ENCODE measurements around the gene CCDC9. TPM values are rescaled to one million over a fixed set of nuclear protein-coding genes. Genes with fewer than 3 reads are reported as not detected.

Gene CCDC9
- total RNA-seq, 2 donors from 2014 or later = 42.8 to 58.4 TPM

- H3K27ac Mint-ChIP-seq = no peak overlapping the region
- no peaks in the 10 kb centered on the region for H3K27me3 Mint-ChIP-seq
- H3K9me3 Mint-ChIP-seq = no peaks in the 10 kb centered on the region
- peaks cover 24 to 34% of the 10 kb centered on the region in 2 donors for H3K4me1 Mint-ChIP-seq (ENCODE audit: low read depth in 2 of 2)
- no peak for ATAC-seq
- H3K36me3 Mint-ChIP-seq = no peaks in the 10 kb centered on the region
- H3K4me3 Mint-ChIP-seq = no peak overlapping the region
- DNase-seq (ENCODE audit: low spot score) = no peak
Observed at GRCh38 chr19:47228937-47229675, 27.2 kb upstream of the CCDC9 start.

- Mint-ChIP-seq H3K9me3 (no peaks in the 10 kb centered on the region), H3K36me3 (no peaks in the 10 kb centered on the region), H3K4me1 (ENCODE audit: low read depth in 2 of 2) (peaks cover 24 to 34% of the 10 kb centered on the region in 2 donors), H3K27ac (no peak overlapping the region), H3K4me3 (no peak overlapping the region), H3K27me3 (no peaks in the 10 kb centered on the region)
- DNase-seq (ENCODE audit: low spot score) (no peak), ATAC-seq (no peak)
Observed at GRCh38 chr19:47229676-47230053, 26.7 kb upstream of the CCDC9 start.

DNA sequence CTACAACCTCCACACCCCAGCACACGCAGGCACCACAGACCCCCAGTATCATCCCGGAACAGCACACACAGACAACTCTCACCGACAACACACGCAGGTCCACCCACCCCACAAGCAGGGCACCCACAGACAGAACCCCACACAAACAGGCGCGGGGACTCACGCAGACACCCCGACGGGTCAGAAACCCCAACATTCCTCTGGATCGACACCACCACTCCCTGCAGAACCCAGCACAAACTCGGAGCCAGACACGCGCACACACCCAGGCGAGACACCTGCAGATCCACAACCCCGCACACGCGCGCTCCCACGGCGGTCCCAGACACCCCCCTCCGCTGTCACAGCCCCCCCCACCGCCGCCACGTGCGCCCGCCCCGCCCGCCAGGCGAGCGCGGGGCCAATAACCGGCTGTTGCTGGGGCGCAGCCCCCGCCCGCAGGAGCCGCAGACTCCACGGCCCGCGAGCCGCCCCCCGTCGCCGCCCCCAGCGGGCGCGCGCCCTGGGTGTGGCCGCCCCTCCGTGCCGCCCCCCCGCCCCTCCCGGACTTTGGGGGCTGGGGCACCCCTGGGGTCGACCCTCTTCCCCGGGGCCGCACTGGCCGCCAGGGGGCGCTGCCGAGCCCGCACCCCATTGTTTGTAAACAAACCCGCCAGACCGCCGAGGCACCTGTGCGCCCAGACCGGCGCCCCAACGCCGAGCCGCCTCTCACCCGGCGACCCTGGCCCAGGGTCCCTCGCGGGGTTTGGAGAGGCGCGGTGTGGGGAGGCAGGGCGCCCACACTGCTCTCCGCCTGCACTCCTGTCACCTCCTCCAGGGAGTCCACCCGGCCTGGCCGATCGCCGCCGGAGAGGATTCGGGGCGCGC is 26.0 kb upstream of the CCDC9 start:
- ATAC-seq (peak; percentile 1 to 9), DNase-seq (ENCODE audit: low spot score) (peak; percentile 87)
- peaks cover 24 to 33% of the 10 kb centered on the region in 2 donors for H3K4me1 Mint-ChIP-seq (ENCODE audit: low read depth in 2 of 2)
- H3K4me3 Mint-ChIP-seq = no peak overlapping the region
- no peaks in the 10 kb centered on the region for H3K36me3 Mint-ChIP-seq
- no peaks in the 10 kb centered on the region for H3K9me3 Mint-ChIP-seq
- no peak overlapping the region for H3K27ac Mint-ChIP-seq
- H3K27me3 Mint-ChIP-seq = no peaks in the 10 kb centered on the region

GRCh38 chr19:47230921-47231214 is 25.5 kb upstream of the CCDC9 start, which contains the start of gene BBC3:
TSS of gene BBC3 (minus strand) at chr19:47231199. CDS start at chr19:47228431, 2,768 bp downstream.
- Mint-ChIP-seq H3K4me1 (ENCODE audit: low read depth in 2 of 2) (peaks cover 19 to 28% of the 10 kb centered on the region in 2 donors), H3K36me3 (no peaks in the 10 kb centered on the region), H3K27me3 (peaks cover 0 to under 1% of the 10 kb centered on the region in 2 donors), H3K9me3 (no peaks in the 10 kb centered on the region), H3K27ac (peak within 1 kb of the TSS; percentile 49 to 72), H3K4me3 (peak within 1 kb of the TSS; percentile 85)
- ATAC-seq = no peak
- DNase-seq (ENCODE audit: low spot score) = no peak

DNA sequence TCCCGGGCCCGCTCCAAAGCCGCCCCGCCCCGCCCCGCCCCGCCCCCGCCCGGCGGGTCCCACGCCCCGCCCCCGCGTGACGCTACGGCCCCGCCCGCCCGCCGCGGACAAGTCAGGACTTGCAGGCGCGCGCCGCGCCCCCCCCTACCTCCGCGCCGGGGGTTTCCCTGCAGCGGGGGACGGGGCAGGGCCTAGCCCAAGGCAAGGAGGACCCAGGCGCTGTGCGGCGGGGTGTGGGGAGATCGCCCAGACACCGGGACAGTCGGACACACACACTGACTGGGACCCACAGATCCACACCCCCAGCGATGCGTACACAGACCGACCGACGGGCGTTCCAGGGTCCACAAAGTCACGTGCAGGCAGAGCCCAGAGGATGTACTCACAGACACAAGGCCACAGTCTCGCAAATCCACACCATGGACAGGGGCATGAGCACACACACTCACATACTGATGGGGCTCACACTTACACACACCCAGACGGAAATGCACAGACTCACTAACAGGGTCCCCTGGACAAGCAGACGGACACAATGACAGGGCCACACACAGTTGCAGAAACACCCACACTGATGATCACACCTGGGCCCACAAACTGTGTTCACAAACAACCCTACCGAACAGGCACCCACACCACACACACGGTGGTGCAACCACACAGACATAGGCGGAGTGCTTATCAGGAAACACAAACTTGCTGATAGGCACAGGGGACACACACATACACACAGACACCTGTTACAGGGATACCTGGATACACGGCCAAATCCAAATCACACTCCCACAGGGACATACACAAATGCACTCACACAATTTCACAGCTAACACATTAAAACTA is 24.9 kb upstream of the CCDC9 start:
- Mint-ChIP-seq H3K9me3 (no peaks in the 10 kb centered on the region), H3K36me3 (no peaks in the 10 kb centered on the region), H3K27ac (peak overlapping the region; percentile 49 to 72), H3K4me3 (peak overlapping the region; percentile 85), H3K27me3 (peaks cover 0 to 3% of the 10 kb centered on the region in 2 donors), H3K4me1 (ENCODE audit: low read depth in 2 of 2) (peaks cover 19 to 28% of the 10 kb centered on the region in 2 donors)
- peak; percentile 74 to 77 for ATAC-seq
- DNase-seq (ENCODE audit: low spot score) = peak; percentile 94

GRCh38 chr19:47232422-47233211 is 23.7 kb upstream of the CCDC9 start:
- Mint-ChIP-seq H3K9me3 (no peaks in the 10 kb centered on the region), H3K27ac (peak overlapping the region; percentile 49 to 72), H3K36me3 (no peaks in the 10 kb centered on the region), H3K4me1 (ENCODE audit: low read depth in 2 of 2) (peaks cover 15 to 20% of the 10 kb centered on the region in 2 donors), H3K4me3 (peak overlapping the region; percentile 85), H3K27me3 (peaks cover 0 to 3% of the 10 kb centered on the region in 2 donors)
- DNase-seq (ENCODE audit: low spot score) (no peak), ATAC-seq (no peak)

GRCh38 chr19:47236072-47236675 is 20.2 kb upstream of the CCDC9 start:
- DNase-seq (ENCODE audit: low spot score) (no peak), ATAC-seq (no peak)
- no peak overlapping the region for H3K4me3 Mint-ChIP-seq
- no peaks in the 10 kb centered on the region for H3K9me3 Mint-ChIP-seq
- no peaks in the 10 kb centered on the region for H3K36me3 Mint-ChIP-seq
- peaks cover 20 to 24% of the 10 kb centered on the region in 2 donors for H3K4me1 Mint-ChIP-seq (ENCODE audit: low read depth in 2 of 2)
- H3K27me3 Mint-ChIP-seq = peaks cover 3 to 6% of the 10 kb centered on the region in 2 donors
- H3K27ac Mint-ChIP-seq = peak overlapping the region in 1 of 2 donors; percentile 53

DNA sequence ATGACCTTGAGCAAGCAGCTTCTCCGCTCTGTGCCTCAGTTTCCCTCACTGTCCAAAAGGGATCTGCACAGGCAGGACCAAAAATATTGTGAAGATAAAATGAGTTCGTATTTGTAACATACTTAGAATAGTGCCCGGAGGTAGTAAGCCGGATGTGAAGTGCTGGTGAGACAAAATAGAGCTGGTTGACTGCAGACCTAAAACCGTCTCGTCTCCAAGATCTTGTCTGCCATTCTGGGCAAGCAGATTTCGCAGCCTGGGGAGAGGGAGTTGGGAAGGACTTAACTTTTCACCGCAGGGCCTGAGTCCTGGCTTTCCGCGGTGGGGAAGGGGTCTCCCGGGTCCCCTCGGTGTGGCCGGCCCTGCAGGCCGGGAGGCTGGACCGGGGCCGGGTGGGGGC is 17.2 kb upstream of the CCDC9 start:
- ATAC-seq (no peak), DNase-seq (ENCODE audit: low spot score) (no peak)
- Mint-ChIP-seq H3K27ac (peak overlapping the region; percentile 52 to 67), H3K36me3 (no peaks in the 10 kb centered on the region), H3K27me3 (peaks cover 3 to 6% of the 10 kb centered on the region in 2 donors), H3K4me3 (peak overlapping the region; percentile 81), H3K9me3 (no peaks in the 10 kb centered on the region), H3K4me1 (ENCODE audit: low read depth in 2 of 2) (peaks cover 6 to 16% of the 10 kb centered on the region in 2 donors)

DNA sequence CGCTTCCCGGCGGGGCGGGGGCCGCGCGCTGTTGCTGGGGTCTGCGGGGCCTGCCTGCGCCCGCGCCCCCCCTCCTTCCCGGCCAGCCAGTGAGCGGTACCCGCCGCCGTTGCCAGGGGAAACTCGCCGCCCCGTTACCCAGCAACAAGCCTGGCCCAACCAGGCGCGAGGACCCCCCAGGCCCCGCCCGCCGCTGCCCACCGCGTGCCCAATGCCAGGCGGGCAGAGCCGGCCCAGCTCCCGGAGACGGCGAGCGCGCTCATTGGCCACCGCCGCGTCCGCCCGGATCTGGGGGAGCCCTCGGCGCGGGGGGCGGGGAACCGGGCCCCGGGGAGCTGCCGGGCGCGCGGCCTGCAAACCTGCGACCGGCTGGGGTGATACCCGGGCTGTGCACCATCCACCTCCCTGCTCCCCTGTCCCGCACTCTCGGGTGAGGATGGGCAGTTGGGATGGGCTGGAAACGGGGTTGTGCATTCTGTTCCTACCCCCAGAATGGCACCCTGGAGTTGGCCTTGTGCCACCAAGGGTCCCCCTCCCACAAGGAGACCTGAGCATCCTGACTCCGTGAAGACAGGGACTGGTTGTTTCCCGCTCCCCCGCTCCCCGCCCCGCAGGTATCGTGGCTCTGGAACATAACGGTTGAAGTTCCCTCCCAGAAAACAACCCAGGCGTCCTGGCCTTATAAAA is 16.6 kb upstream of the CCDC9 start:
- ATAC-seq (peak; percentile 37 to 55), DNase-seq (ENCODE audit: low spot score) (no peak)
- Mint-ChIP-seq H3K4me3 (no peak overlapping the region), H3K9me3 (no peaks in the 10 kb centered on the region), H3K27me3 (peaks cover 3 to 6% of the 10 kb centered on the region in 2 donors), H3K4me1 (ENCODE audit: low read depth in 2 of 2) (peaks cover 6 to 20% of the 10 kb centered on the region in 2 donors), H3K27ac (no peak overlapping the region), H3K36me3 (no peaks in the 10 kb centered on the region)

GRCh38 chr19:47240556-47240955 is 15.8 kb upstream of the CCDC9 start:
- Mint-ChIP-seq H3K27ac (no peak overlapping the region), H3K36me3 (no peaks in the 10 kb centered on the region), H3K27me3 (peaks cover 3 to 6% of the 10 kb centered on the region in 2 donors), H3K4me3 (peak overlapping the region; percentile 2), H3K9me3 (no peaks in the 10 kb centered on the region), H3K4me1 (ENCODE audit: low read depth in 2 of 2) (peaks cover 6 to 27% of the 10 kb centered on the region in 2 donors)
- DNase-seq (ENCODE audit: low spot score) = no peak
- no peak for ATAC-seq

- ATAC-seq (peak; percentile 50 to 64), DNase-seq (ENCODE audit: low spot score) (peak; percentile 77)
- H3K9me3 Mint-ChIP-seq = no peaks in the 10 kb centered on the region
- no peak overlapping the region for H3K4me3 Mint-ChIP-seq
- no peak overlapping the region for H3K27ac Mint-ChIP-seq
- H3K36me3 Mint-ChIP-seq = no peaks in the 10 kb centered on the region
- peaks cover 6 to 27% of the 10 kb centered on the region in 2 donors for H3K4me1 Mint-ChIP-seq (ENCODE audit: low read depth in 2 of 2)
- H3K27me3 Mint-ChIP-seq = peaks cover 0 to 6% of the 10 kb centered on the region in 2 donors
Observed at GRCh38 chr19:47240996-47241918, 15.1 kb upstream of the CCDC9 start.

All from natural killer cell treated with Interleukin-12 subunit alpha and Interleukin-12 subunit beta and Interleukin-15 and Interleukin-18, amount 100 ng/mL, for 72 hours (primary cell).